OCI-LY3 (cell line): ENCODE data around the gene CTSS.

Source experiments
- H2AFZ ChIP-seq: fragments of 200-600, 300-600 bp; shearing (Covaris generic); 2 replicates; pipeline ENCODE4 v1.6.0; 2014; ENCODE audit warnings: antibody characterized with exemption, low read depth, low read length
- H3K27ac ChIP-seq: fragments of 200-600, 300-600 bp; sonication (generic); 2 replicates; pipeline ENCODE4 v1.5.1; 2014; ENCODE audit warnings: mild to moderate bottlenecking, low read length, moderate library complexity, mixed read lengths
- H3K27me3 ChIP-seq: fragments of 200-600, 300-600 bp; sonication (generic); 2 replicates; pipeline ENCODE4 v1.6.1; 2014; ENCODE audit warnings: low read depth, low read length, mixed read lengths
- H3K36me3 ChIP-seq: fragments of 200-600, 300-600 bp; sonication (generic); replicated peaks from 2 replicates; pipeline ENCODE3; 2014; ENCODE audit warnings: low read depth, low read length, mixed read lengths
- H3K4me1 ChIP-seq: fragments of 300-600, 200-600 bp; sonication (generic); 2 replicates; pipeline ENCODE4 v1.6.1; 2014; ENCODE audit warnings: low read length, mixed read lengths
- H3K4me2 ChIP-seq: fragments of 200-600, 300-600 bp; sonication (generic); 2 replicates; pipeline ENCODE4 v1.6.1; 2014; ENCODE audit warnings: low read length, mixed read lengths
- H3K4me3 ChIP-seq: fragments of 300-600, 200-600 bp; sonication (generic); 2 replicates; pipeline ENCODE4 v1.5.1; 2014; ENCODE audit warnings: antibody characterized with exemption, mild to moderate bottlenecking, low read length, moderate library complexity
- H3K79me2 ChIP-seq: fragments of 300-600, 200-600 bp; shearing (Covaris generic); 2 replicates; pipeline ENCODE4 v1.6.1; 2014; ENCODE audit warnings: mild to moderate bottlenecking, low read length, mixed read lengths
- H3K9ac ChIP-seq: fragments of 300-600, 200-600 bp; shearing (Covaris generic); 2 replicates; pipeline ENCODE4 v1.6.0; 2014; ENCODE audit warnings: mild to moderate bottlenecking, low read length, moderate library complexity
- H3K9me3 ChIP-seq: fragments of 200-600, 300-600 bp; shearing (Covaris generic); 2 replicates; pipeline ENCODE4 v1.6.1; 2014; ENCODE audit warnings: low read length, mixed read lengths; ENCODE audit not compliant: insufficient read depth
- H4K20me1 ChIP-seq: fragments of 200-600, 300-600 bp; sonication (generic); 2 replicates; pipeline ENCODE4 v1.6.1; 2016; ENCODE audit warnings: low read length, mixed read lengths; ENCODE audit not compliant: insufficient read depth
- EZH2phosphoT487 ChIP-seq: fragments of 200-600 bp; shearing (Covaris generic); IDR thresholded peaks from 2 replicates; pipeline ENCODE4 v1.6.1; 2018; ENCODE audit warnings: antibody characterized with exemption, mixed run types, low read depth
- TF ChIP-seq, protein P1 (sequence below): fragments of 200-600, 300-600 bp; sonication (generic); IDR thresholded peaks from 2 replicates; pipeline ENCODE4 v1.5.1; 2014; ENCODE audit warnings: antibody characterized with exemption, low read length, low read depth

Gene CTSS

DNA sequence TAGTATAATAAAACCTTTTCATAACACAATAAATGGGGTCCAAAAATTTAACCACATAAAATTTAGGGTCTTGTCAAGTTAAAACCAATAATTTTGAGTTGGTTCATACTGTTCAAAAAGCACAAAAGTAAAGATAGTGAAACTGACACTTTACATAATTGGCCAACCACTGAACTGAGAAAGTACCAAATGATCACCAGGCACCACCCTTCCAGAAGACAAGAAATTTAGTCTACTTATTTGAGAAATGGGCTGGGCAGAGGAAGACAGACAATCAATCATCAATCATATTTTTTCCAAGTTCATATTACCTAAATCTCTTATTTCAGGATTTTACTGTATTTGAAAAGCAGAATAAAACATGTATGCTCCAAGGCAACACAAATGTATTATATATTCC lies 62.2 kb downstream of the CTSS start:
- H3K36me3 ChIP-seq: no peaks in the 10 kb centered on the region
- peaks cover 50% of the 10 kb centered on the region for H3K27me3 ChIP-seq
- TF ChIP-seq EZH2phosphoT487: no peak
- TF ChIP-seq, protein P1, sequence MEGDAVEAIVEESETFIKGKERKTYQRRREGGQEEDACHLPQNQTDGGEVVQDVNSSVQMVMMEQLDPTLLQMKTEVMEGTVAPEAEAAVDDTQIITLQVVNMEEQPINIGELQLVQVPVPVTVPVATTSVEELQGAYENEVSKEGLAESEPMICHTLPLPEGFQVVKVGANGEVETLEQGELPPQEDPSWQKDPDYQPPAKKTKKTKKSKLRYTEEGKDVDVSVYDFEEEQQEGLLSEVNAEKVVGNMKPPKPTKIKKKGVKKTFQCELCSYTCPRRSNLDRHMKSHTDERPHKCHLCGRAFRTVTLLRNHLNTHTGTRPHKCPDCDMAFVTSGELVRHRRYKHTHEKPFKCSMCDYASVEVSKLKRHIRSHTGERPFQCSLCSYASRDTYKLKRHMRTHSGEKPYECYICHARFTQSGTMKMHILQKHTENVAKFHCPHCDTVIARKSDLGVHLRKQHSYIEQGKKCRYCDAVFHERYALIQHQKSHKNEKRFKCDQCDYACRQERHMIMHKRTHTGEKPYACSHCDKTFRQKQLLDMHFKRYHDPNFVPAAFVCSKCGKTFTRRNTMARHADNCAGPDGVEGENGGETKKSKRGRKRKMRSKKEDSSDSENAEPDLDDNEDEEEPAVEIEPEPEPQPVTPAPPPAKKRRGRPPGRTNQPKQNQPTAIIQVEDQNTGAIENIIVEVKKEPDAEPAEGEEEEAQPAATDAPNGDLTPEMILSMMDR: no peak
- peaks cover 13% of the 10 kb centered on the region for H3K4me1 ChIP-seq
- H3K9ac ChIP-seq: no peak overlapping the region
- no peaks in the 10 kb centered on the region for H3K79me2 ChIP-seq
- H3K4me2 ChIP-seq: no peak overlapping the region
- H4K20me1 ChIP-seq: no peaks in the 10 kb centered on the region
- H3K4me3 ChIP-seq: no peak overlapping the region
- no peaks in the 10 kb centered on the region for H3K9me3 ChIP-seq
- no peak overlapping the region for H2AFZ ChIP-seq
- H3K27ac ChIP-seq: no peak overlapping the region

DNA sequence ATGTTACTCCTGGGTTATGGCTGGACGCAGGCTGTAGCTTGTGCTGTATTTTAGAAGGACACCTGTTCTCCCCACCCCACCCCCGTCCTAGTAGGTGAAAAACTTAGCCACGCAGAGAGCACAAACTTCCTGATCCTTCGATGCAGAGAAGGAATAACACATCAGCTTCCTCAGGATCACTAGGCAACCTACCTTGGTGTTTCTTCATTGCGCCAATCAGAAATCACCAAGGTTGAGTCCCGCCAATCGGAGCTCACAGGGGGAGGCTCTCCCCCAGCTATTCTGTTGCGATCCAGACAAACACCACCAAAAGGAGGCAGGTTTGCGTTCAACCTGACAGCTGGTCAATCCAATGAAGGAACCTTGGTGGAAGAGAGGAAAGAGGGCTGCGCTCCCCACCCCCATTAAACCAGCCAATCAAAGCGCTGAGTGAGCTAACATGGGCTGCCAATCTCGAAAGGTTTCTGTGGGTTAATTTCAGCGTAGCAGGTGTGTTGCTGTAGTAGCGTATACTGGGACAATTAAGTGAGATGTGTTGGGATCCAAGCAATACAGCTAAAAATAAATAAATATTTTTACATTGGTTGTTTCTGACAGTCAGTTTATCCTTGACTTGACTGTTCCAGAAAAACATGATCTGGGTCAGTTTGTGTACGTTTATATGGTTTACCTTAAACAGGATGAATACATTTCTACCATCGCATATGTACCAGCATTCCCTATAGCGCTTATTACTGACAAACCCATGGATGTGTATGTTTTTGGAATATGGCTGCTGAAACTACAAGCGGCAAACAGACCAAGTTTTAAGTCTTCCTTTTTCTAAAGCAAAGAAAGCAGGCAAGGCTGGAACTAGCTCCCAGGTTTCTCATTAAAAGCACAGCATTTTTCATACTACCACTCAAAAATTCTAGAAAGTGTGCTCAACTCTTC lies 68.3 kb downstream of the CTSS start, which contains the start of gene GOLPH3L:
GOLPH3L (minus strand) TSS at position 160 of the 933 bp plus-strand sequence. CDS start 2,316 bp downstream, outside the sequence.
- peaks cover 5% of the 10 kb centered on the region; the same call in 1 of the 2 replicates for H3K79me2 ChIP-seq
- no peaks in the 10 kb centered on the region for H4K20me1 ChIP-seq
- H3K4me2 ChIP-seq: peak within 1 kb of the TSS; percentile 83
- TF ChIP-seq, protein P1: no peak
- TF ChIP-seq EZH2phosphoT487: no peak
- H3K36me3 ChIP-seq: peaks cover 13% of the 10 kb centered on the region
- peaks cover 8% of the 10 kb centered on the region for H3K4me1 ChIP-seq
- peak within 1 kb of the TSS; percentile 82 for H3K4me3 ChIP-seq
- peak within 1 kb of the TSS; percentile 79 for H2AFZ ChIP-seq
- H3K27me3 ChIP-seq: peaks cover 9% of the 10 kb centered on the region
- no peak within 1 kb of the TSS for H3K27ac ChIP-seq
- peak within 1 kb of the TSS; percentile 64 for H3K9ac ChIP-seq
- H3K9me3 ChIP-seq: no peaks in the 10 kb centered on the region

DNA sequence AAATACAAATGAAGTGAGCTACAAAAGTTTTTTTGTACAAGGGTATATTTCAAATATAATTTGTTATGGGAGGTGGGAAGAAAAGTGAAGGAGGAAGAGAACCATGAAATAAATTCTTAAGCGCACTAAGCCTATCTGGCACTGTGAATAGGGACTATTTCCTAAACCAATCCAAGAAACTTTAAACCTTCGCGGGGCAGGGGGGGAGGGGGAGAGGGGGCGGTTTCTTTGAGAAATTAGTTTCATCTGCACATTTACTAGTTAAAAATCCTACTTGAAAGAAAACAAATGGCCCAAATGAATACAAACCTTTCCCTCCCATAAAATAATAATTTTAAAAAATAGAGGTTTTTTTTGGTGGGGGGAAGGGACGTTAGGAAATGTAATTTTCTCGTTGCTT lies 69.0 kb downstream of the CTSS start:
- Histone ChIP-seq H3K9me3 (no peaks in the 10 kb centered on the region), H3K27ac (no peak overlapping the region), H3K9ac (peak overlapping the region; percentile 64), H3K4me1 (peaks cover 8% of the 10 kb centered on the region), H3K79me2 (peaks cover 5% of the 10 kb centered on the region; the same call in 1 of the 2 replicates), H3K36me3 (peaks cover 13% of the 10 kb centered on the region), H4K20me1 (no peaks in the 10 kb centered on the region), H3K4me2 (peak overlapping the region; percentile 76), H3K27me3 (peaks cover 9% of the 10 kb centered on the region), H3K4me3 (peak overlapping the region; percentile 82), H2AFZ (peak overlapping the region; percentile 79)
- no peak for TF ChIP-seq EZH2phosphoT487
- TF ChIP-seq, protein P1: no peak

DNA sequence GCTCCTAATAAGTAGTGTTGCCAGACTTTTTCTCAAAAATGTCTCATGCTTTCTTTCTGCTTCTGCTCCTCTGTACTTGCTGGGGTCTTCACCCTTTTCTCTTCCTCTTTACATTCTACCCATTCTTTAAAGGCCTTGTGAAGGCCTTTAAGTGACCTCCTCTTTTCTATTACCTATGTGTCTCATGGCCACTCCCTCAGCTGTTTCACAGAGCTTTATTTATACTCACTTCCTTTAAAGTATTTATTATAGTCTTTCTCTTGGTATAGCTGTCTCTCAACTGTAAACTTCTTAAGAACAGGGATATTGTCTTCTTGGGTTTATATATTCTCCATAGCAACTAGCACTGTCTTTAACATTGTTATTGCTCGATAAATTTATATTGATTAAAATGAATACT lies 69.4 kb downstream of the CTSS start:
- H3K27ac ChIP-seq: no peak overlapping the region
- peaks cover 8% of the 10 kb centered on the region for H3K4me1 ChIP-seq
- H3K9ac ChIP-seq: peak overlapping the region; percentile 64
- no peak overlapping the region for H2AFZ ChIP-seq
- H3K79me2 ChIP-seq: peaks cover 5% of the 10 kb centered on the region; the same call in 1 of the 2 replicates
- peak overlapping the region; percentile 76 for H3K4me2 ChIP-seq
- no peaks in the 10 kb centered on the region for H4K20me1 ChIP-seq
- peak overlapping the region; percentile 82 for H3K4me3 ChIP-seq
- peaks cover 13% of the 10 kb centered on the region for H3K36me3 ChIP-seq
- TF ChIP-seq, protein P1: no peak
- TF ChIP-seq EZH2phosphoT487: no peak
- peaks cover 6% of the 10 kb centered on the region for H3K27me3 ChIP-seq
- no peaks in the 10 kb centered on the region for H3K9me3 ChIP-seq
